Caco-2 (cell line): ENCODE data around the gene MANF. TPM values are rescaled to one million over a fixed set of nuclear protein-coding genes. Genes with fewer than 3 reads are reported as not detected.

Experiments
- BruUV-seq: library from RNA; stranded (reverse); fragments of 400-500 nt; replicated peaks from 2 replicates; lab custom pipeline; 2021; lab: Mats Ljungman, UMichigan
- CTCF ChIA-PET: fragments of 300-600 bp; sonication (Branson Sonifier 250); formaldehyde crosslinking; loops from one replicate; lab custom pipeline; 2022; ENCODE audit warnings: antibody characterized with exemption; lab: Charles Lee
- POLR2A ChIA-PET: fragments of 300-600 bp; sonication (Branson Sonifier 250); formaldehyde crosslinking; loops from one replicate; lab custom pipeline; 2022; ENCODE audit warnings: antibody characterized with exemption; lab: Charles Lee
- DNase-seq, 2 experiments: peaks; one replicate each; pipeline versions ENCODE4 v3.0.0 to v3.0.0-alpha.2; 2020 to 2022
- H3K27me3 ChIP-seq: replicated peaks from 2 replicates; pipeline ENCODE4 v1.6.0; 2011; ENCODE audit warnings: low read length; ENCODE audit not compliant: control insufficient read depth, insufficient read depth
- H3K36me3 ChIP-seq: 2 replicates; pipeline ENCODE4 v1.5.1; 2011; ENCODE audit warnings: low read length; ENCODE audit not compliant: control insufficient read depth, insufficient read depth
- H3K4me1 ChIP-seq: fragments of 250-450 bp; sonication (Bioruptor Pico); 2 replicates; pipeline ENCODE4 v1.5.1; 2020; ENCODE audit warnings: mild to moderate bottlenecking
- H3K4me3 ChIP-seq: 2 replicates; pipeline ENCODE4 v1.5.1; 2011; ENCODE audit warnings: low read depth, mild to moderate bottlenecking, control low read depth, low read length
- H3K9me3 ChIP-seq: fragments of 250-450 bp; sonication (Bioruptor Pico); 2 replicates; pipeline ENCODE4 v1.5.1; 2020; ENCODE audit warnings: mild to moderate bottlenecking, moderate library complexity
- H3K27ac Mint-ChIP-seq: one replicate; pipeline ENCODE4 v1.8.0; 2022; ENCODE audit warnings: mixed read lengths; ENCODE audit not compliant: unreplicated experiment
- H3K27me3 Mint-ChIP-seq: one replicate; pipeline ENCODE4 v1.8.0; 2022; ENCODE audit warnings: mixed read lengths; ENCODE audit not compliant: insufficient read depth, unreplicated experiment
- H3K36me3 Mint-ChIP-seq: one replicate; pipeline ENCODE4 v1.8.0; 2022; ENCODE audit warnings: mild to moderate bottlenecking, mixed read lengths; ENCODE audit not compliant: insufficient read depth, unreplicated experiment
- H3K4me1 Mint-ChIP-seq: one replicate; pipeline ENCODE4 v1.8.0; 2022; ENCODE audit warnings: low read depth, mixed read lengths; ENCODE audit not compliant: unreplicated experiment
- H3K4me3 Mint-ChIP-seq: one replicate; pipeline ENCODE4 v1.8.0; 2022; ENCODE audit warnings: mild to moderate bottlenecking, moderate library complexity, mixed read lengths; ENCODE audit not compliant: unreplicated experiment
- H3K9me3 Mint-ChIP-seq: one replicate; pipeline ENCODE4 v1.8.0; 2022; ENCODE audit warnings: mixed read lengths; ENCODE audit not compliant: unreplicated experiment
- intact Hi-C: fragments of 100-400 bp; cut with micrococcal nuclease; formaldehyde crosslinking; loops from one replicate; pipeline ENCODE4 v1.10.0; 2022; ENCODE audit not compliant: unreplicated experiment
- total RNA-seq: library from RNA; stranded (reverse); gene quantifications from 2 replicates; pipeline ENCODE4 v1.2.3, GENCODE V29; 2022
- TF ChIP-seq, protein P1 (sequence below), 2 experiments: fragments of 200-600 bp in 1 of 2; IDR thresholded peaks; 1 replicate in 1 of 2; 2 replicates in 1 of 2; pipeline versions ENCODE4 v1.5.1 to v1.8.0; 2011 to 2022; ENCODE audit warnings: antibody characterized with exemption in 1 of 2, control low read depth in 1 of 2, inconsistent platforms in 1 of 2, low read depth in 1 of 2, low read length in 1 of 2, mild to moderate bottlenecking in 1 of 2, moderate library complexity in 1 of 2; ENCODE audit not compliant: insufficient read depth in 1 of 2, severe bottlenecking in 1 of 2, unreplicated experiment in 1 of 2

Gene MANF
- total RNA-seq, 1 experiment from 2014 or later, result 94.5 TPM

DNA sequence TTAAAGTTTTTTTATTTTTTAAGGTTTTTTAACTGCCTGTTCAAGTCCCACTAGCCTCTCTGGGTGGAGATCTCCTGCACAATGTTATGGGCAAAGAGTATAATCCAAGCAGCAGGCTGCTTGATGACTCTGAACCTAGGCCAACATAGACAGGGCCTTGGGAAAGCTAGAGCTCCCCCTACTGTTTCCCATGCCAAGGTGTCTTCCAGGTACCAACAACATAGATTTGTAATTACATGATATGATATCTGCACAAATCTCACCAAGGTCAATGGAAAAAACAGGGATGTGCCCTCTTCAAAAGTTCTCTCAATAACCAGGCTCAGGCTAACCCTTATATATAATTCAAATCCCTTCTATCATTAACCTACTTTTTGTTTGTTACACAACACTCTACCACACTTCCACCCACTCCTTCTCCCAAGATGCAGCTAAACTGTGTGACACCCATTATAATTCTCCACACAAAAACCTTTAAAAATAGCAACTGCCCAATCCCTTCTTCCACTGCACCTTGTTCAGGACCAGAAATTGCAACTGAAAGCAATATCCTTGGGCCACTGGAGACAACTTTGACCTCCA lies 49.7 kb downstream of the MANF start:
- POLR2A ChIA-PET, result no interaction called here
- H3K36me3 ChIP-seq, result no peaks in the 10 kb centered on the region
- Mint-ChIP-seq H3K4me1 (no peaks in the 10 kb centered on the region), H3K27me3 (no peaks in the 10 kb centered on the region), H3K36me3 (peaks cover 31% of the 10 kb centered on the region), H3K4me3 (no peak overlapping the region), H3K9me3 (no peaks in the 10 kb centered on the region), H3K27ac (no peak overlapping the region)
- TF ChIP-seq, protein P1, sequence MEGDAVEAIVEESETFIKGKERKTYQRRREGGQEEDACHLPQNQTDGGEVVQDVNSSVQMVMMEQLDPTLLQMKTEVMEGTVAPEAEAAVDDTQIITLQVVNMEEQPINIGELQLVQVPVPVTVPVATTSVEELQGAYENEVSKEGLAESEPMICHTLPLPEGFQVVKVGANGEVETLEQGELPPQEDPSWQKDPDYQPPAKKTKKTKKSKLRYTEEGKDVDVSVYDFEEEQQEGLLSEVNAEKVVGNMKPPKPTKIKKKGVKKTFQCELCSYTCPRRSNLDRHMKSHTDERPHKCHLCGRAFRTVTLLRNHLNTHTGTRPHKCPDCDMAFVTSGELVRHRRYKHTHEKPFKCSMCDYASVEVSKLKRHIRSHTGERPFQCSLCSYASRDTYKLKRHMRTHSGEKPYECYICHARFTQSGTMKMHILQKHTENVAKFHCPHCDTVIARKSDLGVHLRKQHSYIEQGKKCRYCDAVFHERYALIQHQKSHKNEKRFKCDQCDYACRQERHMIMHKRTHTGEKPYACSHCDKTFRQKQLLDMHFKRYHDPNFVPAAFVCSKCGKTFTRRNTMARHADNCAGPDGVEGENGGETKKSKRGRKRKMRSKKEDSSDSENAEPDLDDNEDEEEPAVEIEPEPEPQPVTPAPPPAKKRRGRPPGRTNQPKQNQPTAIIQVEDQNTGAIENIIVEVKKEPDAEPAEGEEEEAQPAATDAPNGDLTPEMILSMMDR (IDR thresholded peaks at IDR 0.05; ENCODE audit: insufficient read depth in 1 of 2, low read depth in 1 of 2, low read length in 1 of 2, severe bottlenecking in 1 of 2, unreplicated experiment in 1 of 2), result peak; percentile 45 to 76
- no TSS peak for BruUV-seq
- no peak overlapping the region for H3K4me3 ChIP-seq
- intact Hi-C loops, result loop anchor here (1.0 kb wide), 1 partner anchor 44 kb away; the partner anchor contains the start of gene RBM15B
- H3K27me3 ChIP-seq, result no peaks in the 10 kb centered on the region
- no peaks in the 10 kb centered on the region for H3K9me3 ChIP-seq
- CTCF ChIA-PET, result interaction anchor here (0.6 to 1.0 kb wide), 3 partner anchors 34 to 248 kb away, joined by 3 to 4 read pairs (median 3); no protein-coding TSS in a partner anchor
- no peaks in the 10 kb centered on the region for H3K4me1 ChIP-seq
- DNase-seq, result peak; percentile 46 to 48

DNA sequence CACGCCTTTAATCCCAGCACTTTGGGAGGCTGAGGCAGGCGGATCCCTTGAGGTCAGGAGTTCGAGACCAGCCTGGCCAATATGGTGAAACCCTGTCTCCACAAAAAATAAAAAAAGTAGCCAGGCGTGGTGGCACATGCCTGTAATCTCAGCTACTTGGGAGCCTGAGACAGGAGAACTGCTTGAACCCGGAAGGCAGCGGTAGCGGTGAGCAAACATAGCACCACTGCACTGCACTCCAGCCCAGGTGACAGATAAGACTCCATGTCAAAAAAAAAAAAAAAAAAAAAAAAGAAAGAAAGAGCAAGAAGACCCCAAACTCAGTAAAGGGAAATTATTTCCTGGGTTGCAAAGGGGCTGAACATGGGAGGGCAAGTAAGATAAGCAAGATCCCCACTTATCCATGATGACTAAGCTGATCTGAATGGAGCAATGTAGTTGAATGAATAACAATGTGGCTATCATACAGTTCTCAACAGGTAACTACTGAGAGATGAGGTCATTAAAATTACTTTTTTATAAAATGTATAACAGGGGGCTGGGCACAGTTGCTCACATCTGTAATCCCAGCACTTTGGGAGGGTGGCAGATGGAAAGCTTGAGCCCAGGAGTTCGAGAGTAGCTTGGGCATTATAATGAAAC lies 52.0 kb downstream of the MANF start:
- Histone ChIP-seq H3K27me3 (no peaks in the 10 kb centered on the region), H3K4me1 (no peaks in the 10 kb centered on the region), H3K9me3 (no peaks in the 10 kb centered on the region), H3K36me3 (no peaks in the 10 kb centered on the region), H3K4me3 (no peak overlapping the region)
- intact Hi-C loops, result no loop called here
- H3K4me3 Mint-ChIP-seq, result no peak overlapping the region
- TF ChIP-seq, protein P1 (IDR thresholded peaks at IDR 0.05; ENCODE audit: insufficient read depth in 1 of 2, low read depth in 1 of 2, low read length in 1 of 2, severe bottlenecking in 1 of 2, unreplicated experiment in 1 of 2), result no peak
- POLR2A ChIA-PET, result no interaction called here
- H3K9me3 Mint-ChIP-seq, result no peaks in the 10 kb centered on the region
- no peak overlapping the region for H3K27ac Mint-ChIP-seq
- H3K27me3 Mint-ChIP-seq, result no peaks in the 10 kb centered on the region
- CTCF ChIA-PET, result interaction anchor here (0.5 to 0.6 kb wide), 2 partner anchors 52 to 177 kb away, joined by 3 to 4 read pairs; partner anchors contain the start of gene MANF
- H3K4me1 Mint-ChIP-seq, result no peaks in the 10 kb centered on the region
- peaks cover 38% of the 10 kb centered on the region for H3K36me3 Mint-ChIP-seq
- no peak for DNase-seq
- BruUV-seq, result no TSS peak

Other genes starting within 250 kb of the MANF start
- 32.3 and 33.7 TPM in 2 replicates for gene RBM15B, start 6.0 kb downstream of the MANF start, total RNA-seq
- gene DCAF1, start 114.7 kb downstream of the MANF start, total RNA-seq, result 25.3 and 25.9 TPM in 2 replicates
- gene RAD54L2, start 153.4 kb downstream of the MANF start, total RNA-seq, result 34.0 and 36.5 TPM in 2 replicates